ENCODE results near the gene RNLS.
A peak's percentile ranks its signal among the peaks of the same experiment; 100 is the strongest.

Gene RNLS

DNA sequence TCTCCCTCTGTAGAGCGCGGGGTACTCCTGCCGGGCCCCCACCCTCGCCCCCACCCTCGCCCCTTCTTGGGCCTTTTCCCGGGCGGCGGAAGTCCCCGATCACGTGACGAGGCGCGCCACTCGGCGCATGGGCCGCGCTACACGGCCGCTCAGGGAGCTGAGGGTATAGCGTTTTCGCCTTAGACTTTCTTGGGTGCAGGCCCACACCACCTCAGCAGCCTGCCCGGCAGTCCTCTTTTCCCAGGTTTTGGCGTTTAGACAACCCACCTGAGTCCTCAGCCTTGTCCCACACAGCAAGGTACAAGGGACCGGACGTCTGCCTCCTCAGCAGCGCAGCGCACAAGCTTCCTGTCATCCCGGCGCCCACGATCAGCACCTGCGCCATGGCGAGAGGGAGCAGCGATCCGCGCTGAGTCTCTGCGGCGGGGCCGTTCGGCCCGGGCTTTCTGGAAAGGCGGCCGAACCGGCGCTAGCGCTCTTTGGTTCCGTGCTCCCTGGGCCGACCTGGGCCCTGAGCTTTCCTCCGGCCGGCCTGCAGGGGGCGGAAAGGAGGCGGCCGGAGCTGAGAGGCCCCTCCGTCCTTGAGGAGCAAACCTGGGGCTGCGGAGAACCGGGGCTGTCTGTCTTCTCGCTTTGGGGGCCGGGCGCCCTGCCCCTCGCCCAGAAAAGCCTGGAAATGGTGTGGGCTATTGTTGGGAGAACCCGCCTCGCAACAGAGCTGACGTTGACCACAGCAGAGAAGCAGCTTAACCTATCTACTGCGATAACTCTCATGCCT lies at the start of gene RNLS:
Gene RNLS, minus strand, starts transcription at position 513 of the 778 bp plus-strand sequence.
- peak; percentile 60 for DNase-seq

- DNase-seq: no peak
Observed at GRCh38 chr10:88624840-88625239, 41.7 kb upstream of the RNLS start.

DNA sequence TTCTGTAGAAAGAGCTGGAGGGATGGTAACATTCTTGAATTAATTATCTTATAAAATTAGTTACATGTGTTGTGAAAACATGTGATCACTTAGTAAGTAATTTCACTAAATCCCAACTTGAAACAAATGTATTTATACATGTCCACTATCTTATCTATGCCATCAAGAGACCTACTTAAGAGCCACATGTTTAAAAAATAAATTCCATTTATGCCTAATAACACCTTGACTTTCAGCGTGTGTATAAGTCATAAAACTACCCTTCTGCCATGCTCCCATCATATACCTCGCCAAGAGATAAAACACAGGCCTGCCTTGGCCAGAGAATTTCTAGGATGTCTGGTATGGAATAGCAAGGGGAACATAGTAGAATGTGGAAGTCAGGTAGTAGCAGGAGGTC lies 40.7 kb upstream of the RNLS start:
- no peak for DNase-seq

- no peak for DNase-seq
Observed at GRCh38 chr10:88620441-88620840, 37.3 kb upstream of the RNLS start.

DNA sequence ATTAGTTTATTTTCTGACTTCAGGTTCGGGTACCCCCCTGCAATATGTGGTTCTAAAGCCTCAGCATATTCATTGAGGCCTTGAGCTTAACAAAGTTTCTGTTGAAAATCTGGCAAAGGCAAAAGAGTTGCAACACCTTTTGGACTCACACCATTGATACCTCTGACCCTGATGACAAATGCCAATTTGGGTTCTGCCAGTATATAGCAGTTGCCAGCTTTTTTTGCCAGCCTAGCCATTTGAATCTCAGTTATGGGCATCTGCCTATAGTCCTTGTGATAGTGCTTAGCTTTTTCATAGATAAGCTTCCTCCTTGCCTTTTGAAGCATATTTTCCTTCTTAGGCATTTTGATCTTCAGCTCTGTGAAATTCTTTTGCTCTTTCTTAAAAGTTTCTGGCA lies 35.4 kb upstream of the RNLS start:
- DNase-seq: no peak

DNA sequence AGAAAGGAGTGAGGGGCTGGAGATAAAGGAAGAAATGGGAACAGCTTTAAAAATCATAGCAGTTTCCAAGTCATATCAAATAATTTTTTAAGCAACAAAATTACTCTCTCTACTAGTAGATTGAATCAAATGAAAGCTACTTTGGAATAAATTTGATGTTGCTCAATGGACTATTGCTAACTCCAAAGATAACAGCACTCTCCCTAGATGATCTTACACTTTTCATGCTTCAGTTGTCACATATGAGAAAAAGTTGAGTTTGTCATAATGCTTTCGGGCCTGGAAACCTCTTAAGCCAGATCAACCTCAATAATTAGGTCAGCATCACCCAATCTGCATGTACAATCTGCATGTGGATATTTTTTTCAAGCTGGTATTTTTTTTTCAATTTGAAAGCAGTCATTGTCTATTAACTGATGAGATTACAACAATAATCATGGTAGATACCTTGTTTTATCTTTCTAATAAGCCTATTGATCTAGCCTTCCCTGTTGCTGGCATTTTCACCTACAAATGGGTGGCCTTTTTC lies 34.7 kb upstream of the RNLS start:
- no peak for DNase-seq

- no peak for DNase-seq
Observed at GRCh38 chr10:88616250-88616977, 33.3 kb upstream of the RNLS start.

- DNase-seq: no peak
Observed at GRCh38 chr10:88608780-88609179, 25.7 kb upstream of the RNLS start.

- no peak for DNase-seq
Observed at GRCh38 chr10:88608052-88608732, 25.1 kb upstream of the RNLS start.

GRCh38 chr10:88598055-88598454 lies 14.9 kb upstream of the RNLS start:
- DNase-seq: no peak

- no peak for DNase-seq
Observed at GRCh38 chr10:88594482-88594881, 11.4 kb upstream of the RNLS start.

- DNase-seq: no peak
Observed at GRCh38 chr10:88592906-88593305, 9.8 kb upstream of the RNLS start.

DNA sequence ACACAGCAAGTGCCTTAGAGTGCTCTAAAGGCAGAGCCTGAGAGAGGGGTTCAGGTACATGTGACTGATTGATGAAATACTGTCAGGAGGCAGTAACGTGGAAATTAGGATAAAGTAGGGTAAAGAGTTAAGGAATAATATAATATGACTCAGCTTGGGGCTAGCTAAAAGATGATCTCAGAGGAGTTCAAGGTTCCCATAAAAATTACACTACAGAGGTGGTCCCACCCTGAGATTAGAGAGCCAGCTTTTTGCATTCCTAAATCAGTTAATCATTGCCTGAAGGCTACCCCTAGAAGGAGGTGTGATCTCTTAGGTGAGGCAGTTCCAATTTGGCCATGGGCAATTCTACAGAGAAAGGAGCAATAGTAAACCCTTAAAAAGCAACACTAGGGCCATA lies 9.3 kb upstream of the RNLS start:
- DNase-seq: no peak

- DNase-seq: no peak
Observed at GRCh38 chr10:88586462-88586861, 3.3 kb upstream of the RNLS start, which contains the start of gene LIPJ. LIPJ (plus strand) TSS chr10:88586762; CDS start chr10:88590688, 3,926 bp downstream.

- DNase-seq: no peak
Observed at GRCh38 chr10:88583584-88583957, 453 bp upstream of the RNLS start.

GRCh38 chr10:88582411-88582805 lies 710 bp downstream of the RNLS start:
- DNase-seq: no peak

DNA sequence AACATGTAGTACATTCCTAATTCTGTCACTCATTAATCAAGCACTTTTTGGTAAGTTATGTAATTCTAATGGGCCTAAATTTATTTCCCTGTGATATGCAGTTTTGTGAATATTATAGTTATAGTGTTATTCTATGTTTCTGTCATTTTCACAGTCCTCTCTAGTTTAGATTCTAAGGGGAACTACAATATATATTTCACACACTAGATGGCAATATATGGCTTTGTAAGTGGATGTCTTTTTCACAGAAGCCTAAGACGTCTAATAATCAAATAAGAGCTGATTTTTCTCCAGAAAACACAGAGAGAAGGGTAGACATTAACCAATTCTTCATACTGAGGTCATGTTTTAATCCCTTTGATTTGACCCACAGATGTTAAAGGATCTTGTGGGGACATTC lies 18.0 kb downstream of the RNLS start:
- DNase-seq: peak; percentile 50

DNA sequence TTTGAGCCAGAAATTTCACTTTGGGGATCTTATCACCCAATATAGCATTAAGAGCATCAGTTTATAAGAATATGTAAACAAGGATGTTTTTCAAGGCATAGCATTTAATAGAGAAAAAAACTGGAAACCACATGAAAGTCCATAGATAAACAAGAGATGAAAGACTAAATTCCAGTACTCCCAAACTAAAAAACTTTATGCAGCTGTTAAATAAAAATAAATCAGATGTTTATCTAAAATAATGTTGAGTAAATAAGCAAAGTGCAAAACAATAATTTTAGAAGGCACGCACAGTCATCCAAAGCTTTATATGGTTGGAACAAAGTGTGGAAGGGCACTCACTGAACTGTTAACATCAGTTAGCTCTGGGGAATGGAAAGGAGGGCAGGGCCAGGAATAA lies 21.0 kb downstream of the RNLS start:
- DNase-seq: no peak

DNA sequence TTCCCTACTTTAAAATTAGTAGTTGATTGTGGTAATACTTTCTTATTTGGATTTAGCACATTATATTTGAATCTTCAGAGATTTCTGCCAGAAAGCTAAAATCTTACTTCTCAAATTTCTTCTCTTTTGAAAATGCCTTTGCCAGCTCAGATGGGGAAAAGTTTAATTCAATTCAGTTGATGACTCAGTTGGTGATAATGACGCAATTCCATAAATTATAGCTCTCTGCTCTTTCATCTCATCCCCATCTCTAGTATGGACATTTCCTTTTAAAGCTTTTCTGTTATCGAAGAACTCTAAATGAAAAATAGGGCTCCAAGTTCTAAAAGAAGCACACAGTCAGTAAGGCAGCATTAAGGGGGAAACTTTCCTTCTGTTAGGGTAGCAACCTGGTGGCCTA lies 25.5 kb downstream of the RNLS start:
- DNase-seq: peak; percentile 80

DNA sequence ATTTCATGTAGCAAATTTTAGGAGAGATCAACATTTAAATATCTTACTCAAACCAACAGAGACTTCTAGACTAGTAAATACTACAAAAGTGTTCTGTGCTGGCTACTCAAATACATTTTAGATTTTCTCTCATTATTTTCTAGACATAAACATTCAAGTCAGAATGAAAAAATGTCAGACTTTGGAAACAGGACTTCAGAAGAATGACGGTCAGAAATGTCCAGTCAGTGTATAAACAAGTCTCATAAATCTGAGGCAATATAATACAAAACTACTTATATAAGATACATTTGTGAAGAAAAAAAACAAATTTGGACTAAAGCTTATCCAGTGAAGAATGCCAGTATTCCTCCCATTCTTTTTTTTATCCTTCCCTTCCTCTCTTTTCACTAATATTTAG lies 25.9 kb downstream of the RNLS start:
- no peak for DNase-seq

DNA sequence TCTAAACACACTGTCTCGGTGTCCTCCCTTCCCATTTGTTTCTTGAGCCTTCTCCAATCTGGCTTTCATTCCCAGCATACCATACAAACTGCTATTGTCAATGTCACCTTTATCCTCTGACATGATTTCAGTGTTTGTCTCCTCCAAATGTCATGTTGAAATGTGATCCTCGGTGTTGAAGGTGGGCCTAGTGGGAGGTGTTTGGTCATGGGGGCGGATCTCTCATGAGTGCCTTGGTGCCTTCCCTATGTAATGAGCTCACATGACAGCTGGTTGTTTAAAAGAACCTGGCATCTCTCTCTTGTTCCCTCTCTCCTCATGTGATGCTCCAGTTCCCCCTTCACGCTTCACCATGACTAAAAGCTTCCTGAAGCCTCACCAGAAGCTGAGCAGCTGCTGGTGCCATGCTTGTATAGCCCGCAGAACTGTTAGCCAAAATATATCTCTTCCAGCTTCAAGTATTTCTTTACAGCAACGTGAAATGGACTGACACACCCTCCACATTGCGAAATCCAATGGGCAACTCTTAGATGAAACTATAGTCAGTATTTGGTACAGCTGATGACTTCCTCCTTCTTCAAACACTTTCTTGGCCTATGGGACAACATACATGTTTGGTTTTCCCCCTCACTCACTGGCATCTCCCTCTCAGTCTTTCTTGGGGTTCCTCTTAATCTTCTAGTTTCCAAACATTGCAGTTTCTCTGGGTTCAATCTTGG lies 27.8 kb downstream of the RNLS start:
- DNase-seq: no peak

DNA sequence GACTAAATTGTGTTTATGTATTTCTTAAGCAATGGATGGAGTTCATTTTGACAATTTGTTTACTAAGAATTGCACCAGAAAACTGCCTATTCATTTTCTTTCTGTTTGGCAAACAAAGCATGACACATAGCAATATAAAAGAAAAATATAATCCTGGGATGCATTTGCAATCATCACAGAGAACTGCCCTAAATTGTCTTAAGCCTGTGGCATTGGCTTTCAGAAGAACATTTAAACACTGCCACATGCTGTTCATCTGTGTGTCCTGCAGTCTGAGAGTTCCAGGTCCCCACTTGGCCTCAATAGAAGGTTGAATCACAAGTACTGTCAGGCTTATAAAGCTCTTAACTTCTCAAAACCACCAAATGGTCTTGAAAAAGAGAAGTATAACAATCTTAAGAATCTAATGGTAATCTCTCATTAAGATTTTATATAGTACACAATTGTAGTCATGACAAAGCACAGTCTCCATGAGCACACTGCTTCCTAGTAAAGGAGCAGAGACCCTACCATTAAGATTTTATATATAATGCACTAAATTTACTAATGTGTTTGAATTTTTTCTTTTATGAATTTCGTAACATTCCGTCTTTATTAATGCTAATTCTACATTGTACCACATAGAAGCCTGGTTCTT lies 29.9 kb downstream of the RNLS start:
- peak; percentile 82 for DNase-seq
